GM12801 (cell line): ENCODE data around the gene PEPD.

Experiments used
- TF ChIP-seq, protein P1 (sequence below): IDR thresholded peaks from one replicate; pipeline ENCODE4 v1.5.1; 2011; ENCODE audit warnings: control low read depth; ENCODE audit not compliant: insufficient read length; ENCODE audit errors: extremely low read depth

Gene PEPD

DNA sequence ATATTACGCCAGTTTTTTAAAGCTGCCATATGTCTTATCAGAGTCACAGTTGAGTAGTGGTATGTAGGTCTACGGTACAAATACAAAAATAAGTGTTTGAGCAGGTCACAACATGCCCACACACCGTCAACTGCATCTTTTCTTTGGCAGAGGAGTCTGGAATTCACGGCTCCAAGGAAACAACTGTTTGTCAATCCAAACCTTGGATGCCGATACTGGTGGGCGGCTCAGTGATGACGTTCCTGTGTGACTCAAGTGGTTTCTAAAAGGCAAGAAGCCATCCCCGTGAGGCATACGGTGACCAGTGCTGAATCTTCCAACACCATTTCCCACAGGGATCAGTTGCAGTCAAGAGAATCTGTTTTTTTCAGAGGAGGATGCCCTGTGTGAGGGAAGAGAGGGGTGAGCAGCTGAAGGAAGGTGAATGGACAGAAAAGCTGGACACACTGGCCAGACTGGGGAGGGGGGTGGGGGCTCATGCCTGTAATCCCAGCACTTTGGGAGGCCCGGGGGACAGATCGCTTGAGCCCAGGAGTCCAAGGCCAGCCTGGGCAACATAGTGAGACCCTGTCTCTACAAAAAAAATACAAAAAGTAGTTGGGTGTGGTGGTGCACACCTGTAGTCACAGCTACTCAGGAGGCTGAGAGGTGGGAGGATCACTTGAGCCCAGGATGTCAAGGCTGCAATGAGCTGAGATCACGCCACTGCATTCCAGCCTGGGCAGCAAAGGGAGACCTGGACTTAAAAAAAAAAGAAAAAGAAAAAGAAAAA is 170.9 kb downstream of the PEPD start:
- TF ChIP-seq, protein P1, sequence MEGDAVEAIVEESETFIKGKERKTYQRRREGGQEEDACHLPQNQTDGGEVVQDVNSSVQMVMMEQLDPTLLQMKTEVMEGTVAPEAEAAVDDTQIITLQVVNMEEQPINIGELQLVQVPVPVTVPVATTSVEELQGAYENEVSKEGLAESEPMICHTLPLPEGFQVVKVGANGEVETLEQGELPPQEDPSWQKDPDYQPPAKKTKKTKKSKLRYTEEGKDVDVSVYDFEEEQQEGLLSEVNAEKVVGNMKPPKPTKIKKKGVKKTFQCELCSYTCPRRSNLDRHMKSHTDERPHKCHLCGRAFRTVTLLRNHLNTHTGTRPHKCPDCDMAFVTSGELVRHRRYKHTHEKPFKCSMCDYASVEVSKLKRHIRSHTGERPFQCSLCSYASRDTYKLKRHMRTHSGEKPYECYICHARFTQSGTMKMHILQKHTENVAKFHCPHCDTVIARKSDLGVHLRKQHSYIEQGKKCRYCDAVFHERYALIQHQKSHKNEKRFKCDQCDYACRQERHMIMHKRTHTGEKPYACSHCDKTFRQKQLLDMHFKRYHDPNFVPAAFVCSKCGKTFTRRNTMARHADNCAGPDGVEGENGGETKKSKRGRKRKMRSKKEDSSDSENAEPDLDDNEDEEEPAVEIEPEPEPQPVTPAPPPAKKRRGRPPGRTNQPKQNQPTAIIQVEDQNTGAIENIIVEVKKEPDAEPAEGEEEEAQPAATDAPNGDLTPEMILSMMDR = no peak

DNA sequence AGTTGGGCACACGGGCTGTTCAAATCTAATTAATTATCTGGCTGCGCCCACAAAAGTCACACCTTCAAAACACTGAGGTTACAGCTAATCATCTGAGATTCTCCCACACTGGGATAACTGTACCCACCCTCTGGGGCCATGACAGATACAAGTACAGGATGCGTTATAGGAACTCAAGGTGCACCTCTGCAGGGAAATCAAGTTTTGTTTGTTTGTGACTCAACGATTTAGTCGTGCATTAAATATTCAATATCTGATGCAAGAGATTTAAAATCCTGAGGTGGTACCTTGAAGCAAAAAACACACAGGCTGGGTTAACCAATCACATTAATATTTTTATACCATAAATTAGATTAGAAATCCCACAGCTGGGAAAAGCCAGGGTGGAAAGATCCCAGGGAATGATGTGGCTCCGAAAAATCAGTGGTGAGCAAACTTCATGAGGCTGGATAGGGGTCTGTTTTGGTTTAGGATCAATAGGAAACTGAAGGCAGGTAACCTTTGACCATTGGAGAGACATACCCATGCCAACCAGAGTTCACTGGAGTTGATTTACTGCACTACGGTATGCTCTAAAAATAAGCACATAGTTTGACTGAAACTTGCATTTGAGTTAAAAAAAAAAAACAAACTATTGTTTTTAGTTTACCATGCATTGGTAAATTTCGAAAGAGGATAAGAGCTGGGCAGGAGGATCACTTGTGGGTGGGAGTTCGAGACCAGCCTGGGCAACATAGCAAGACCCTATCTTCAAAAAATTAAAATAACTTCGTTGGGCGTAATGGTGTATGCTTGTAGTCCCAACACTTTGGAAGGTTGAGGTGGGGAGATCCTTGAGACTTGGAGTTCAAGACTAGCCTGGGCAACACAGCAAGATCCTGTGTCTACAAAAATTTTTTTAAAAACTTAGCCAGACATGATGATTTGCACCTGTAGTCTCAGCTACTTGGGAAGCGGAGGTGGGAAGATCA is 172.0 kb downstream of the PEPD start:
- TF ChIP-seq, protein P1 = no peak

DNA sequence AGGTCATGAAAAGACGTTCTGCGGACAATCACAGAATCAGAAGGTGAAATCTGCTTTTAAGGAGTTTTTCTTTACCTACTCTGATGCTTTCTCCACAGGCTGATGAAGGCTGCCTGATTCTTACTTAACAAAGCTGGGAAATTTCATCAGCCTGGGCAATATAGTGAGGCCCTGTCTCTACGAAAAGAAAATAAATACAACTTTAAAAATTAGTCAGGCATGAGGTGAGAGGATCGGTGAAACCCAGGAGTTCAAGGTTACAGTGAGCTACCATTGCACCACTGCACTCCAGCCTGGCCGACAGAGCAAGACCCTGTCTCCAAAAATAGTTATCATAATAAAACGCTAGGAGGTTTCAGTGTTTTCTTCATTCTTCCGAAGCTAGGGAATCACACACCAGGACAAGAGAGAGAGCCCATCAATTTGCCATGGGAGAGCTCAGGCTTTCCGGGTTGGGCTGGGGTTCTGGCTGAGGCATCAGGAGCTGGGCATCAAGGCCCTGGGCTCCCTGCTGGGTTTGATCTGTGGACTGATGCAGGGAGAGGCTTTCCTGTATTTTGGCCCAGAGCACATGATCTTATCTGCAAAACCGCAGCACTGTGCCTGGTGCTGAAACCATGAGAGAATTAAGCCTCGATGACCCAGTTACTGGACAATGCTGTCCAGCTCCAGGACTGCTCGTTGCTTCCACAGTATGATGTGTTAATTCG is 173.1 kb downstream of the PEPD start:
- TF ChIP-seq, protein P1 = no peak

DNA sequence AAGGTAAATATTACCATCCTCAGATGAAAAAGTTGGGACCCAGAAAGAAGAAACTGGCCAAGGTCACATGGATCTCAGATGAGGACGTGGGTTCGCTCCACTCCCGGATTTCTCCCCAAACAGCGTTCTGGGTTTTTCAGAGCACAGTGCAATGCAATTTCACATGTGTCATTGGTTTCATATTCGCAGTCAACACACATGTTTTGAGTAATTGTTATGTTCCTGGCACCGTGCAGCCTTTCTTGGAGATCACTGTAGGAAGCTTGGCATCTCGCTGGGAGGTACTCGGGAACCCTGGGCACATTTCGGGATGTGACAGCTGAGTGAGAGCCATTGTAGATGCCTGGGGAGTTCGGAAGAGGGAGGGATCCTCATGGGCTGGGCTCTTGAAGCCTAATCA is 174.3 kb downstream of the PEPD start:
- TF ChIP-seq, protein P1 = no peak

DNA sequence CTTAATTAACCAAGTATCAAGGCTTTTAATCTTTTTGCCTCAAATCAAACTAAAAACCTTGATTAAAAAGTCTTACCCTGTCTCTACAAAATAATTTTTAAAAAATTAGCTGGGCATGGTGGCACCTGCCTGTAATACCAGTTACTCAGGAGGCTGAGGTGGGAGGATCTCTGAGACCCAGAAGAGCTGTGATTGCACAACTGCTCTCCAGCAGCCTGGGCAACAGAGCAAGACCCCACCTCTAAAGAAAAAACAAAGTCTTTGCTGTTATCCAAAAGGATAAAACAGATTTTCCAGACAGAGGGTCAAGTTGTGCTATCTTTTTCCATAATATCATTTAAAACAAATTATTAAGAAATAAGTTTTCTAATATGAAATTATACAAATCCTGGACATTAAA is 174.9 kb downstream of the PEPD start:
- TF ChIP-seq, protein P1 = no peak

DNA sequence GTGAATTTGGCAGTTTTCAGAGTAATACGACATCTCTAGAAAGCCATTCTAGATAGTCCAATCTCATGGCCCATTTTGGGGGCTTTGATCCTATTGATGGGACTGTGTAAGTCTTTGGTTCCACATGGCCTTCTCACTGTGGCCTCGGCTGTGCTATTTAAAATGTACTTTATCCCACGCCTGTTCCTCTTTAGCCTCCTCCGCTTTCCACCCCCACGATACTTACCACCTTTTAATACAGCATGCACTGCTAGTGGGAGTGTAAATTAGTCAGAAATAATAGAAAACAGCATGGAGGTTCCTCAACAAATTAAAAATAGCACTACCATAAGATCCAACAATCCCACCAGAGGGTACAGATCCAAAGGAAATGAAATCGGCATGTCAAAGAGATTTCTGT is 176.4 kb downstream of the PEPD start:
- TF ChIP-seq, protein P1 = no peak

DNA sequence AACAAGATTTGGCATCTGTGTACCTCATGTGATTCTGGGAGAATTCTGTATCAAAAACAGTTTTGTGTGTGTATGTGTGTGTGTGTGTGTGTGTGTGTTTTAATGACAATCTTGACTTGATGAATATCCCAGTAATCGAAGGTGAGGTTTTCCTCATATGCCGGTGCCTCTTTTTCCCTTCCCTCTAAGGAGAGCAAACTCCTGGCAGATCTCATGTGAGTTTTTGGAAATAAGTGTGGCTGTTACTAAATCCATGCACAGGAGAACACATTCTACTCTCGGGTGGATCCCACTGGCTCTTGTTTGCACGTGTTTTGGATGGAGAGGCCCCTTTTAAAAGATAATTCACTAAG is 177.0 kb downstream of the PEPD start:
- TF ChIP-seq, protein P1 = no peak
